Measurements from ENCODE around the gene USP25. TPM values are rescaled to one million over a fixed set of nuclear protein-coding genes. Genes with fewer than 3 reads are reported as not detected.

Gene USP25
- total RNA-seq, 4 donors from 2014 or later: 99.4 to 130 (median 107) TPM

GRCh38 chr21:15768045-15768601 lies 38.3 kb downstream of the USP25 start:
- Histone ChIP-seq H3K9me3 (no peaks in the 10 kb centered on the region), H3K4me1 (peaks cover 92 to 96% of the 10 kb centered on the region in 2 donors), H3K27ac (peak overlapping the region in 1 of 4 donors; percentile 23), H3K4me3 (peak overlapping the region in 1 of 4 donors; percentile 9), H3K36me3 (no peaks in the 10 kb centered on the region), H3K27me3 (no peaks in the 10 kb centered on the region)
- in situ Hi-C loops (cut with MboI; ENCODE audit: low sequenced_read_pairs in 4 of 4) (no loop called here), intact Hi-C loops (cut with DNase I; ENCODE audit: low total_unique reads) (loop anchor here (5.0 kb wide), 1 partner anchor 34 kb away; no protein-coding TSS in a partner anchor)
- DNase-seq (no peak), ATAC-seq (no peak)
- TF ChIP-seq POLR2A (IDR thresholded peaks at IDR 0.05) (no peak), CTCF (IDR thresholded peaks at IDR 0.05 in 4 of 5, conservative IDR thresholded peaks at IDR 0.05 in 1 of 5) (peak in 1 of 5 experiments; percentile 9)

- no peak overlapping the region for H3K27ac ChIP-seq
- ATAC-seq (no peak), DNase-seq (no peak)
- H3K9me3 ChIP-seq: no peaks in the 10 kb centered on the region
- intact Hi-C loops (cut with DNase I; ENCODE audit: low total_unique reads): loop anchor here (5.0 kb wide), 1 partner anchor 33 kb away; no protein-coding TSS in a partner anchor
- peaks cover 97 to 98% of the 10 kb centered on the region in 2 donors for H3K4me1 ChIP-seq
- no peaks in the 10 kb centered on the region for H3K36me3 ChIP-seq
- H3K27me3 ChIP-seq: no peaks in the 10 kb centered on the region
- in situ Hi-C loops (cut with MboI; ENCODE audit: low sequenced_read_pairs in 4 of 4): no loop called here
- no peak overlapping the region for H3K4me3 ChIP-seq
- TF ChIP-seq POLR2A (IDR thresholded peaks at IDR 0.05) (no peak), CTCF (IDR thresholded peaks at IDR 0.05 in 4 of 5, conservative IDR thresholded peaks at IDR 0.05 in 1 of 5) (no peak)
Observed at GRCh38 chr21:15768853-15769252, 39.1 kb downstream of the USP25 start.

- Histone ChIP-seq H3K4me1 (peaks cover 79 to 92% of the 10 kb centered on the region in 2 donors), H3K27ac (no peak overlapping the region), H3K9me3 (no peaks in the 10 kb centered on the region), H3K4me3 (no peak overlapping the region), H3K27me3 (no peaks in the 10 kb centered on the region), H3K36me3 (no peaks in the 10 kb centered on the region)
- TF ChIP-seq CTCF (IDR thresholded peaks at IDR 0.05 in 4 of 5, conservative IDR thresholded peaks at IDR 0.05 in 1 of 5) (no peak), POLR2A (IDR thresholded peaks at IDR 0.05) (no peak)
- intact Hi-C loops (cut with DNase I; ENCODE audit: low total_unique reads) (no loop called here), in situ Hi-C loops (cut with MboI; ENCODE audit: low sequenced_read_pairs in 4 of 4) (no loop called here)
- DNase-seq (no peak), ATAC-seq (no peak)
Observed at GRCh38 chr21:15771311-15771710, 41.5 kb downstream of the USP25 start.

DNA sequence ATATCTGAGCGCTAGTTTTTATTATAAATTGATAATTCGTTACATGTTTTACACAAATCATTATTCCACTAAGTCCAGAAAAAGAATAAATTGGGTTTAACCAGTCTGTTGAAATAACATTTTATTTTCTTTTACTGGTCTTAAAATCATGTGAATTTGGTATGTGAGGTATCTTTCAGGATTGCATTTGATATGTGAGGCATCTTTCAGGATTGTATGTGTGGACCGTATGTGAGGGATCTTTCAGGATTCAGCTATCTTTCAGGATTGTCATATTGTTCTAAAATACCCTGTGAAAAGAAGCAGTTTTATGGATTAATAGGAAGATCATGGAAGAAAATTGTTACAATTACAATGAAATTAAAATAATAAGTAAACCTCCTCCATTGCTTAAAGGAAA lies 42.9 kb downstream of the USP25 start:
- Histone ChIP-seq H3K36me3 (no peaks in the 10 kb centered on the region), H3K4me1 (peaks cover 75 to 90% of the 10 kb centered on the region in 2 donors), H3K9me3 (no peaks in the 10 kb centered on the region), H3K4me3 (no peak overlapping the region), H3K27me3 (no peaks in the 10 kb centered on the region), H3K27ac (no peak overlapping the region)
- DNase-seq: no peak
- TF ChIP-seq CTCF (IDR thresholded peaks at IDR 0.05 in 4 of 5, conservative IDR thresholded peaks at IDR 0.05 in 1 of 5): no peak
- no peak for TF ChIP-seq POLR2A (IDR thresholded peaks at IDR 0.05)
- no peak for ATAC-seq
- in situ Hi-C loops (cut with MboI; ENCODE audit: low sequenced_read_pairs in 4 of 4): no loop called here
- intact Hi-C loops (cut with DNase I; ENCODE audit: low total_unique reads): no loop called here

GRCh38 chr21:15774590-15774989 lies 44.8 kb downstream of the USP25 start:
- no peak for TF ChIP-seq CTCF (IDR thresholded peaks at IDR 0.05 in 4 of 5, conservative IDR thresholded peaks at IDR 0.05 in 1 of 5)
- no peak for TF ChIP-seq POLR2A (IDR thresholded peaks at IDR 0.05)
- no peaks in the 10 kb centered on the region for H3K36me3 ChIP-seq
- H3K27ac ChIP-seq: no peak overlapping the region
- ATAC-seq (no peak), DNase-seq (no peak)
- H3K27me3 ChIP-seq: no peaks in the 10 kb centered on the region
- in situ Hi-C loops (cut with MboI; ENCODE audit: low sequenced_read_pairs in 4 of 4): no loop called here
- intact Hi-C loops (cut with DNase I; ENCODE audit: low total_unique reads): no loop called here
- H3K4me1 ChIP-seq: peaks cover 55 to 75% of the 10 kb centered on the region in 2 donors
- no peak overlapping the region for H3K4me3 ChIP-seq
- H3K9me3 ChIP-seq: no peaks in the 10 kb centered on the region
